Neural cell (in vitro differentiated cells): ENCODE data around the gene TNS3. TPM values are rescaled to one million over a fixed set of nuclear protein-coding genes. Genes with fewer than 3 reads are reported as not detected.

Experiments
- H2AFZ ChIP-seq: fragments of 200-600, 300-800 bp; sonication (generic), shearing (Covaris generic); 2 replicates; pipeline ENCODE4 v1.6.0; 2014; ENCODE audit warnings: low read depth, mild to moderate bottlenecking, antibody characterized with exemption, low read length, moderate library complexity
- H3F3A ChIP-seq: fragments of 200-600 bp; shearing (Covaris generic); 2 replicates; pipeline ENCODE4 v1.6.1; 2016; ENCODE audit warnings: mild to moderate bottlenecking, moderate library complexity, mixed read lengths, antibody characterized with exemption, low read length; ENCODE audit not compliant: insufficient read depth, poor library complexity, severe bottlenecking
- H3K27ac ChIP-seq: fragments of 200-600, 300-800 bp; sonication (generic), shearing (Covaris generic); 2 replicates; pipeline ENCODE4 v1.5.1; 2014; ENCODE audit warnings: mild to moderate bottlenecking, low read length, moderate library complexity
- H3K27me3 ChIP-seq: fragments of 300-800, 200-600 bp; sonication (generic), shearing (Covaris generic); 2 replicates; pipeline ENCODE4 v1.6.0; 2014; ENCODE audit warnings: mild to moderate bottlenecking, low read depth, low read length, moderate library complexity; ENCODE audit not compliant: insufficient read depth
- H3K36me3 ChIP-seq: fragments of 300-800, 200-600 bp; sonication (generic), shearing (Covaris generic); 2 replicates; pipeline ENCODE4 v1.5.1; 2014; ENCODE audit warnings: mild to moderate bottlenecking, antibody characterized with exemption, low read length, moderate library complexity; ENCODE audit not compliant: insufficient read depth
- H3K4me2 ChIP-seq: fragments of 300-800, 200-600 bp; sonication (generic), shearing (Covaris generic); 2 replicates; pipeline ENCODE4 v1.6.0; 2014; ENCODE audit warnings: mild to moderate bottlenecking, low read length
- H3K4me3 ChIP-seq: fragments of 300-800, 200-600 bp; sonication (generic), shearing (Covaris generic); 2 replicates; pipeline ENCODE4 v1.5.1; 2014; ENCODE audit warnings: mild to moderate bottlenecking, low read length, moderate library complexity
- H3K79me2 ChIP-seq: fragments of 200-600 bp; shearing (Covaris generic); replicated peaks from 2 replicates; pipeline ENCODE4 v1.6.0; 2014; ENCODE audit warnings: mild to moderate bottlenecking, low read length, moderate library complexity; ENCODE audit not compliant: insufficient read depth
- H3K9ac ChIP-seq: fragments of 300-800, 200-600 bp; sonication (generic), shearing (Covaris generic); 2 replicates; pipeline ENCODE4 v1.6.1; 2016; ENCODE audit warnings: mild to moderate bottlenecking, low read length, mixed read lengths
- H3K9me2 ChIP-seq: fragments of 200-600 bp; shearing (Covaris generic); 2 replicates; pipeline ENCODE4 v1.6.1; 2016; ENCODE audit warnings: mild to moderate bottlenecking, low read length, mixed read lengths; ENCODE audit not compliant: insufficient read depth
- H3K9me3 ChIP-seq: fragments of 200-600, 300-800 bp; sonication (generic), shearing (Covaris generic); 2 replicates; pipeline ENCODE4 v1.6.1; 2016; ENCODE audit warnings: mild to moderate bottlenecking, mixed run types, low read length, moderate library complexity, mixed read lengths
- H4K20me1 ChIP-seq: fragments of 200-600 bp; shearing (Covaris generic); 2 replicates; pipeline ENCODE4 v1.6.1; 2016; ENCODE audit warnings: mild to moderate bottlenecking, mixed run types; ENCODE audit not compliant: insufficient read depth
- EP300 ChIP-seq: fragments of 450-650 bp; conservative IDR thresholded peaks from 2 replicates; pipeline ENCODE4 v1.6.1; 2014; ENCODE audit warnings: antibody characterized with exemption, mild to moderate bottlenecking, moderate library complexity; ENCODE audit not compliant: poor library complexity, severe bottlenecking
- EZH2 ChIP-seq: fragments of 200-600, 300-800 bp; shearing (Covaris generic), sonication (generic); IDR thresholded peaks from 2 replicates; pipeline ENCODE4 v1.6.1; 2014; ENCODE audit warnings: antibody characterized with exemption, low read length, borderline replicate concordance, mild to moderate bottlenecking; ENCODE audit not compliant: insufficient read depth, poor library complexity, severe bottlenecking
- MXI1 ChIP-seq: fragments of 450-650 bp; conservative IDR thresholded peaks from 2 replicates; pipeline ENCODE4 v1.6.1; 2014; ENCODE audit warnings: antibody characterized with exemption, mild to moderate bottlenecking; ENCODE audit not compliant: poor library complexity, severe bottlenecking
- POLR2AphosphoS5 ChIP-seq: IDR thresholded peaks from 2 replicates; pipeline ENCODE4 v1.6.1; 2012
- RAD21 ChIP-seq: fragments of 450-650 bp; conservative IDR thresholded peaks from 2 replicates; pipeline ENCODE4 v1.6.1; 2014; ENCODE audit warnings: antibody characterized with exemption, mild to moderate bottlenecking, moderate library complexity
- SMC3 ChIP-seq: fragments of 450-650 bp; conservative IDR thresholded peaks from 2 replicates; pipeline ENCODE4 v1.6.1; 2014; ENCODE audit warnings: antibody characterized with exemption, mild to moderate bottlenecking, moderate library complexity; ENCODE audit not compliant: poor library complexity
- TAF1 ChIP-seq: IDR thresholded peaks from 2 replicates; pipeline ENCODE4 v1.6.1; 2012; ENCODE audit warnings: low read depth
- polyA plus RNA-seq: library from polyadenylated mRNA; depleted of rRNA; stranded (reverse); fragments of >200 nt; gene quantifications from 2 replicates; pipeline ENCODE4 v1.2.3, GENCODE V29; 2014
- TF ChIP-seq, protein P1 (sequence below): IDR thresholded peaks from 2 replicates; pipeline ENCODE4 v1.6.1; 2012; ENCODE audit warnings: borderline replicate concordance
- TF ChIP-seq, protein P2 (sequence below): fragments of 450-650 bp; IDR thresholded peaks from 2 replicates; pipeline ENCODE4 v1.5.1; 2014; ENCODE audit warnings: antibody characterized with exemption, mild to moderate bottlenecking, moderate library complexity; ENCODE audit not compliant: poor library complexity, severe bottlenecking

Gene TNS3
- polyA plus RNA-seq, 1 donor from 2014 or later = 0.58 TPM

DNA sequence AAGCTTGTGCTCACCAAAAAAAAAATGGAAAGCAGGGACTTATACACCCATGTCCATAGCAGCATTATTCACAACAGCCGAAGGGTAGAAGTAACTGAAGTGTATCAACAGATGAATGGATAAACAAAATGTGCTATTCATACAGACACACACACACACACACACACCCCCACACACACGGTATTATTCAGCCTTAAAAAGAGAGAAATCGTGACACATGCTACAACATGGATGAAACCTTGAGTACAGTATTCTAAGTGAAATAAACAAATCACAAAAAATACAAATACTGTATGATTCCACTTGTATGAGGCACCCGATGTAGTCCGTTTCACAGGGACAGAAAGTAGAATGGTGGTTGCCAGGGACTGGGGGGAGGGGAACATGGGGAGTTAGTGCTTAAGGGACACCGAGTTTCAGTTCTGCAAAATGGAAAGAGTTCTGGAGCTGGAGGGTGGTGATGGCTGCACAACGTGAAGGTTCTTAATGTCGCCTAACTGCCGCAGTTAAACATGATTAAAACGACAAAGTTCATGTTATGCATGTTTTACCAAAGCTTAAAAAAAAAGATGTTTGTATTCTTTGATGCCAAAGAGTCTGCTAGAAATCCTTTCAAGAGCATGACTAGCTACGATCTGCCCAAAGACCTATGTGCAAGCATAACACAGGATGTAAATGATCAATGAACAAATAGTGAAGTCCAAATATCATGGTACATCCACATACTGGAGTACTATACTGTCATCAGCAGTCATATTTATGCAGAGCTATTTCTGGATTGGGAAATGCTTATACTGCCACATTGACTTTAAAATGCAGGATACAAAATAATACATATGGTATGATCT, 7.2 kb downstream of the TNS3 start:
- H3K79me2 ChIP-seq = no peaks in the 10 kb centered on the region
- H3K4me3 ChIP-seq = no peak overlapping the region
- H3K9me2 ChIP-seq = no peaks in the 10 kb centered on the region
- no peak overlapping the region for H2AFZ ChIP-seq
- no peak for TF ChIP-seq EP300
- TF ChIP-seq SMC3 = no peak
- TF ChIP-seq MXI1 = no peak
- no peak for TF ChIP-seq POLR2AphosphoS5
- TF ChIP-seq, protein P1, sequence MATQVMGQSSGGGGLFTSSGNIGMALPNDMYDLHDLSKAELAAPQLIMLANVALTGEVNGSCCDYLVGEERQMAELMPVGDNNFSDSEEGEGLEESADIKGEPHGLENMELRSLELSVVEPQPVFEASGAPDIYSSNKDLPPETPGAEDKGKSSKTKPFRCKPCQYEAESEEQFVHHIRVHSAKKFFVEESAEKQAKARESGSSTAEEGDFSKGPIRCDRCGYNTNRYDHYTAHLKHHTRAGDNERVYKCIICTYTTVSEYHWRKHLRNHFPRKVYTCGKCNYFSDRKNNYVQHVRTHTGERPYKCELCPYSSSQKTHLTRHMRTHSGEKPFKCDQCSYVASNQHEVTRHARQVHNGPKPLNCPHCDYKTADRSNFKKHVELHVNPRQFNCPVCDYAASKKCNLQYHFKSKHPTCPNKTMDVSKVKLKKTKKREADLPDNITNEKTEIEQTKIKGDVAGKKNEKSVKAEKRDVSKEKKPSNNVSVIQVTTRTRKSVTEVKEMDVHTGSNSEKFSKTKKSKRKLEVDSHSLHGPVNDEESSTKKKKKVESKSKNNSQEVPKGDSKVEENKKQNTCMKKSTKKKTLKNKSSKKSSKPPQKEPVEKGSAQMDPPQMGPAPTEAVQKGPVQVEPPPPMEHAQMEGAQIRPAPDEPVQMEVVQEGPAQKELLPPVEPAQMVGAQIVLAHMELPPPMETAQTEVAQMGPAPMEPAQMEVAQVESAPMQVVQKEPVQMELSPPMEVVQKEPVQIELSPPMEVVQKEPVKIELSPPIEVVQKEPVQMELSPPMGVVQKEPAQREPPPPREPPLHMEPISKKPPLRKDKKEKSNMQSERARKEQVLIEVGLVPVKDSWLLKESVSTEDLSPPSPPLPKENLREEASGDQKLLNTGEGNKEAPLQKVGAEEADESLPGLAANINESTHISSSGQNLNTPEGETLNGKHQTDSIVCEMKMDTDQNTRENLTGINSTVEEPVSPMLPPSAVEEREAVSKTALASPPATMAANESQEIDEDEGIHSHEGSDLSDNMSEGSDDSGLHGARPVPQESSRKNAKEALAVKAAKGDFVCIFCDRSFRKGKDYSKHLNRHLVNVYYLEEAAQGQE = no peak
- no peak for TF ChIP-seq RAD21
- no peak for TF ChIP-seq EZH2
- TF ChIP-seq, protein P2, sequence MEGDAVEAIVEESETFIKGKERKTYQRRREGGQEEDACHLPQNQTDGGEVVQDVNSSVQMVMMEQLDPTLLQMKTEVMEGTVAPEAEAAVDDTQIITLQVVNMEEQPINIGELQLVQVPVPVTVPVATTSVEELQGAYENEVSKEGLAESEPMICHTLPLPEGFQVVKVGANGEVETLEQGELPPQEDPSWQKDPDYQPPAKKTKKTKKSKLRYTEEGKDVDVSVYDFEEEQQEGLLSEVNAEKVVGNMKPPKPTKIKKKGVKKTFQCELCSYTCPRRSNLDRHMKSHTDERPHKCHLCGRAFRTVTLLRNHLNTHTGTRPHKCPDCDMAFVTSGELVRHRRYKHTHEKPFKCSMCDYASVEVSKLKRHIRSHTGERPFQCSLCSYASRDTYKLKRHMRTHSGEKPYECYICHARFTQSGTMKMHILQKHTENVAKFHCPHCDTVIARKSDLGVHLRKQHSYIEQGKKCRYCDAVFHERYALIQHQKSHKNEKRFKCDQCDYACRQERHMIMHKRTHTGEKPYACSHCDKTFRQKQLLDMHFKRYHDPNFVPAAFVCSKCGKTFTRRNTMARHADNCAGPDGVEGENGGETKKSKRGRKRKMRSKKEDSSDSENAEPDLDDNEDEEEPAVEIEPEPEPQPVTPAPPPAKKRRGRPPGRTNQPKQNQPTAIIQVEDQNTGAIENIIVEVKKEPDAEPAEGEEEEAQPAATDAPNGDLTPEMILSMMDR = no peak
- TF ChIP-seq TAF1 = no peak
- H4K20me1 ChIP-seq = no peaks in the 10 kb centered on the region
- no peaks in the 10 kb centered on the region for H3F3A ChIP-seq
- no peak overlapping the region for H3K27ac ChIP-seq
- H3K27me3 ChIP-seq = no peaks in the 10 kb centered on the region
- H3K9ac ChIP-seq = no peak overlapping the region
- H3K9me3 ChIP-seq = no peaks in the 10 kb centered on the region
- no peaks in the 10 kb centered on the region for H3K36me3 ChIP-seq
- no peak overlapping the region for H3K4me2 ChIP-seq

DNA sequence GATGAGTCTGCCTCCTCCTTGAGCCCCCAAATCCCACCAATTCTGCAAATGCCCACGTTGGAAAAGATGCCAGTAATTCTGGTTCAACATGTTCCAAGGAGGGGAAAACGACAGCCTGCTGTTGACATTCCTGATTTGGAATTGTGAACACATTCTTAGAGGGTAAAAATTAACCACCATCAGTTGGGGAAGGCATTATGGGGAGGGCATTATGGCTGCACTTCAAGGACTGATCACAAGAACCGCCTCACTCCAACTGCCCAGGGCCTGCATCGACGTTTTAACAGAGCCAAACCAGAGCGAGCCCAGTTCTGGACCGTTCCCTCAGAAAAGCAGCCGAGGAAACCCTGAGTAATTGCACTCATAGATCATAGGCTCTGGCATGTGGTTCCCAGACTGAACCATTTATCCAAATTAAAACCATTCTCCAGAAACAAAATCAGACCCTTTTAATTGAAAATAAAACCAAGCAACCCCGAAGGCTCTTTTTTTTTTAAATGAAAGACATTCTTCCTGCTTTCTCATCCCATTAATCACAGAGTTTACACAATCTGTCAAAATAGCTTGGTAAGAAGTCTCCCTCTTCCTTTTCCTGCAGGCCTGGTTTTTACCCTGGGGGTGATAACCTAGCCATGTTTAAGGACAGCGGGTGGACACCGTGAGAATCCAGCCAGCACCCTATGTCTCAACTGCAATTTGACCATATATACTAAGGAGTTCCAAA, 8.0 kb downstream of the TNS3 start:
- no peaks in the 10 kb centered on the region for H3K9me2 ChIP-seq
- H3K9ac ChIP-seq = no peak overlapping the region
- H3K36me3 ChIP-seq = no peaks in the 10 kb centered on the region
- H3K27ac ChIP-seq = no peak overlapping the region
- no peaks in the 10 kb centered on the region for H3K79me2 ChIP-seq
- no peaks in the 10 kb centered on the region for H3F3A ChIP-seq
- H3K9me3 ChIP-seq = no peaks in the 10 kb centered on the region
- no peaks in the 10 kb centered on the region for H3K27me3 ChIP-seq
- no peak overlapping the region for H3K4me2 ChIP-seq
- no peaks in the 10 kb centered on the region for H4K20me1 ChIP-seq
- no peak overlapping the region for H2AFZ ChIP-seq
- TF ChIP-seq TAF1 (no peak), EP300 (no peak), RAD21 (no peak), POLR2AphosphoS5 (no peak), SMC3 (no peak), MXI1 (no peak), EZH2 (no peak)
- TF ChIP-seq, protein P1 = no peak
- TF ChIP-seq, protein P2 = no peak
- no peak overlapping the region for H3K4me3 ChIP-seq
